SK-N-SH treated with all-trans-retinoic acid at 6 μM for 48 hours (cell line): ENCODE measurements around the gene ANKRD33B.
"Not testable (repeated sequence)": the region's sequence is repeated elsewhere in the genome, so short reads cannot be mapped to it uniquely, and the experiment has no call there.

ENCODE experiments used
- ESRRG ChIP-seq: fragments of 250-450 bp; sonication (Bioruptor Pico); IDR thresholded peaks from 2 replicates; pipeline ENCODE4 v1.6.1; 2021; ENCODE audit warnings: mild to moderate bottlenecking
- GLIS3 ChIP-seq: fragments of 250-450 bp; sonication (Bioruptor Pico); IDR thresholded peaks from 2 replicates; pipeline ENCODE4 v1.5.0; 2020; ENCODE audit warnings: mild to moderate bottlenecking, moderate library complexity
- ZFP3 ChIP-seq: fragments of 250-450 bp; sonication (Bioruptor Pico); IDR thresholded peaks from 2 replicates; pipeline ENCODE4 v1.5.0; 2020; ENCODE audit warnings: mild to moderate bottlenecking, moderate library complexity
- TF ChIP-seq, protein P1 (sequence below): fragments of 250-450 bp; sonication (Bioruptor Pico); IDR thresholded peaks from 2 replicates; pipeline ENCODE4 v1.8.0; 2020; ENCODE audit warnings: mild to moderate bottlenecking, moderate library complexity, borderline replicate concordance
- TF ChIP-seq, protein P2 (sequence below): fragments of 250-450 bp; sonication (Bioruptor Pico); IDR thresholded peaks from 2 replicates; pipeline ENCODE4 v1.5.1; 2021; ENCODE audit warnings: mild to moderate bottlenecking, moderate library complexity

GRCh38 chr5:10630744-10631143 lies 66.9 kb downstream of the ANKRD33B start:
- not testable (repeated sequence) for TF ChIP-seq ZFP3 (CRISPR knock-in tag); GLIS3 (CRISPR knock-in tag); ESRRG
- TF ChIP-seq, protein P1, sequence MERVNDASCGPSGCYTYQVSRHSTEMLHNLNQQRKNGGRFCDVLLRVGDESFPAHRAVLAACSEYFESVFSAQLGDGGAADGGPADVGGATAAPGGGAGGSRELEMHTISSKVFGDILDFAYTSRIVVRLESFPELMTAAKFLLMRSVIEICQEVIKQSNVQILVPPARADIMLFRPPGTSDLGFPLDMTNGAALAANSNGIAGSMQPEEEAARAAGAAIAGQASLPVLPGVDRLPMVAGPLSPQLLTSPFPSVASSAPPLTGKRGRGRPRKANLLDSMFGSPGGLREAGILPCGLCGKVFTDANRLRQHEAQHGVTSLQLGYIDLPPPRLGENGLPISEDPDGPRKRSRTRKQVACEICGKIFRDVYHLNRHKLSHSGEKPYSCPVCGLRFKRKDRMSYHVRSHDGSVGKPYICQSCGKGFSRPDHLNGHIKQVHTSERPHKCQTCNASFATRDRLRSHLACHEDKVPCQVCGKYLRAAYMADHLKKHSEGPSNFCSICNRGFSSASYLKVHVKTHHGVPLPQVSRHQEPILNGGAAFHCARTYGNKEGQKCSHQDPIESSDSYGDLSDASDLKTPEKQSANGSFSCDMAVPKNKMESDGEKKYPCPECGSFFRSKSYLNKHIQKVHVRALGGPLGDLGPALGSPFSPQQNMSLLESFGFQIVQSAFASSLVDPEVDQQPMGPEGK (CRISPR knock-in tag): not testable (repeated sequence)
- TF ChIP-seq, protein P2, sequence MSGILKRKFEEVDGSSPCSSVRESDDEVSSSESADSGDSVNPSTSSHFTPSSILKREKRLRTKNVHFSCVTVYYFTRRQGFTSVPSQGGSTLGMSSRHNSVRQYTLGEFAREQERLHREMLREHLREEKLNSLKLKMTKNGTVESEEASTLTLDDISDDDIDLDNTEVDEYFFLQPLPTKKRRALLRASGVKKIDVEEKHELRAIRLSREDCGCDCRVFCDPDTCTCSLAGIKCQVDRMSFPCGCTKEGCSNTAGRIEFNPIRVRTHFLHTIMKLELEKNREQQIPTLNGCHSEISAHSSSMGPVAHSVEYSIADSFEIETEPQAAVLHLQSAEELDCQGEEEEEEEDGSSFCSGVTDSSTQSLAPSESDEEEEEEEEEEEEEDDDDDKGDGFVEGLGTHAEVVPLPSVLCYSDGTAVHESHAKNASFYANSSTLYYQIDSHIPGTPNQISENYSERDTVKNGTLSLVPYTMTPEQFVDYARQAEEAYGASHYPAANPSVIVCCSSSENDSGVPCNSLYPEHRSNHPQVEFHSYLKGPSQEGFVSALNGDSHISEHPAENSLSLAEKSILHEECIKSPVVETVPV (CRISPR knock-in tag): not testable (repeated sequence)
